Gastroesophageal sphincter (tissue), 3 donors: ENCODE data around the gene MCOLN2.

Source experiments
- CTCF ChIP-seq, 4 experiments: fragments of 200-600 bp in 2 of 4; fragments of 450-650 bp in 2 of 4; sonication (generic) in 1 of 4; IDR thresholded peaks; one replicate each; pipeline ENCODE4 v1.5.1; 2017 to 2019; ENCODE audit warnings: antibody characterized with exemption in 4 of 4, mild to moderate bottlenecking in 2 of 4, moderate library complexity in 2 of 4
- EP300 ChIP-seq: sonication (generic); formaldehyde crosslinking; IDR thresholded peaks from one replicate; pipeline ENCODE4 v1.6.1; 2017; ENCODE audit warnings: antibody characterized with exemption, mild to moderate bottlenecking
- POLR2A ChIP-seq, 2 donors: fragments of 450-650 bp; IDR thresholded peaks; one replicate each; pipeline ENCODE4 v1.6.1; 2017; ENCODE audit warnings: antibody characterized with exemption in 2 of 2, mild to moderate bottlenecking in 2 of 2, moderate library complexity in 1 of 2
- POLR2AphosphoS5 ChIP-seq: sonication (generic); formaldehyde crosslinking; IDR thresholded peaks from one replicate; pipeline ENCODE4 v1.6.1; 2017; ENCODE audit warnings: antibody characterized with exemption

DNA sequence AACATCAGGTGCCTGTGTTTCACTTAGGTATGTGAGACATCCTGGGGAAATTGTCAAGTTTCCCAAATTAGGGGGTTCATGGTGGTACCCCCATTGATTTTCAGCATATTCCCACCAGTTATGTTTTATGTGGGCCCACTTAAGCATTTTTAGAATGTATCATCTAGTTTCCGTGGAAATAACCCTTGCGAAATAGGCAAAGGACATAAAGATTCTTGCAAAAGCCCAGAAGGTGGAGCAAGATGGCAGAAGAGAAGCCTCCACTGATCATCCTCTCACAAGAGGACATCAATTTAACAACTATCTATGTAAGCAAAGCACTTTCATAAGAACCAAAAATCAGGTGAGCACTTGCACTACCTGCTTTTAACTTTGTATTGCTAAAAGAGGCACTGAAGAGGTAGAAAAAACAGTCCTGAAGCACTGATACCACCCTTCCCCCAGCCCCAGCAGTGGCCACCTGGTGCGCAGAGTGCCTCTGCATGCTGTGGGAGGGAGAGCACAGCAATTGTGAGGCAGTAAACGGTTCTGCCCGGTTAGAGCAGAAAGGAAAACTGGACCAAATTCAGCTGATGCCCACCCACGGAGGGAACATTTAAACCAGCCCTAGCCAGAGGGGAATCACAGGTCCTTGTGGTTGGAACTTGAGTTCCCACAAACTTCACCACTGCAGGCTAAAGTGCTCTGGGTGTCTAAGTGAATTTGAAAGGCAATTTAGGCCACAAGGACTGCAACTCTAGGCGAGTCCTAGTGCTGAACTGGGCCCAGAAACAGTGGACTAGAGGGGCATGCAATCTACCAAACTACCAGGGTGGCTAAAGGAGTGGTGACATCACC lies 23.2 kb downstream of the MCOLN2 start:
- TF ChIP-seq EP300 (no peak), CTCF (IDR thresholded peaks at IDR 0.05) (no peak), POLR2AphosphoS5 (no peak), POLR2A (IDR thresholded peaks at IDR 0.05) (no peak)
